Bronchial smooth muscle cell (primary cell): ENCODE data around the gene NCSTN. TPM values are rescaled to one million over a fixed set of nuclear protein-coding genes. Genes with fewer than 3 reads are reported as not detected.

Experiments used
- total RNA-seq: library from RNA; depleted of rRNA; stranded (reverse); fragments of >200 nt; gene quantifications from 2 replicates; pipeline ENCODE4 v1.2.1, GENCODE V29; 2014

The NCSTN gene
- total RNA-seq: 55.2 and 63.5 TPM in 2 replicates

GRCh38 chr1:160342953-160343869 lies at the start of gene NCSTN, which contains the start of gene COPA:
Gene NCSTN, plus strand, starts transcription at chr1:160343383. Its CDS starts 14 bp downstream, at chr1:160343397.
Gene COPA, minus strand, starts transcription at chr1:160343250. Its CDS starts 80 bp downstream, at chr1:160343170.

GRCh38 chr1:160366731-160367515 lies 23.7 kb downstream of the NCSTN start, which contains the start of gene NHLH1:
Gene NHLH1, plus strand, starts transcription at chr1:160367071. Its CDS starts 3,661 bp downstream, at chr1:160370732.

GRCh38 chr1:160400223-160400645 lies 57.1 kb downstream of the NCSTN start, which contains the start of gene VANGL2:
Gene VANGL2, plus strand, starts transcription at chr1:160400564. Its CDS starts 15,274 bp downstream, at chr1:160415838.

Other genes starting within 250 kb of the NCSTN start
- gene IGSF8, start 244.8 kb upstream of the NCSTN start, total RNA-seq: 12.8 and 15.1 TPM in 2 replicates
- gene ATP1A2, start 227.6 kb upstream of the NCSTN start, total RNA-seq: 0.16 and 0.60 TPM in 2 replicates
- gene ATP1A4, start 191.8 kb upstream of the NCSTN start, total RNA-seq: not detected in 2 replicates
- gene CASQ1, start 152.8 kb upstream of the NCSTN start, total RNA-seq: not detected in 2 replicates
- gene PEA15, start 138.0 kb upstream of the NCSTN start, total RNA-seq: 38.8 and 50.3 TPM in 2 replicates
- 90.5 and 94.0 TPM in 2 replicates for gene DCAF8, start 80.8 kb upstream of the NCSTN start, total RNA-seq
- gene PEX19, start 58.2 kb upstream of the NCSTN start, total RNA-seq: 32.0 and 37.8 TPM in 2 replicates
- 286 and 334 TPM in 2 replicates for gene COPA, start 133 bp upstream of the NCSTN start, total RNA-seq
- under 0.01 TPM in 1 of 2 replicates, not detected in the other for gene NHLH1, start 23.7 kb downstream of the NCSTN start, total RNA-seq
- under 0.01 TPM in 1 of 2 replicates, not detected in the other for gene VANGL2, start 57.2 kb downstream of the NCSTN start, total RNA-seq
- not detected in 2 replicates for gene SLAMF6, start 179.9 kb downstream of the NCSTN start, total RNA-seq
- gene CD84, start 236.1 kb downstream of the NCSTN start, total RNA-seq: not detected in 2 replicates